H1 (cell line): ENCODE results near the gene MTNR1A. TPM values are rescaled to one million over a fixed set of nuclear protein-coding genes. Genes with fewer than 3 reads are reported as not detected.

Experiments
- ASH2L ChIP-seq: fragments of 200-600, 300-600 bp; sonication (generic); IDR thresholded peaks from one replicate; pipeline ENCODE4 v1.7.1; 2017; ENCODE audit warnings: low read length
- BACH1 ChIP-seq: IDR thresholded peaks from 2 replicates; pipeline ENCODE4 v1.6.1; 2012; ENCODE audit warnings: low read length, improper control_type of control experiment
- CEBPB ChIP-seq: IDR thresholded peaks from 2 replicates; pipeline ENCODE4 v1.6.1; 2012; ENCODE audit warnings: low read depth, low read length
- CHD1 ChIP-seq: IDR thresholded peaks from 2 replicates; pipeline ENCODE4 v1.6.1; 2012; ENCODE audit warnings: low read depth, low read length, improper control_type of control experiment
- EGR1 ChIP-seq: IDR thresholded peaks from 2 replicates; pipeline ENCODE4 v1.6.1; 2011; ENCODE audit warnings: low read depth, low read length, borderline replicate concordance
- EZH2 ChIP-seq: fragments of 200-600 bp; sonication (generic); IDR thresholded peaks from 2 replicates; pipeline ENCODE4 v1.7.1; 2012; ENCODE audit warnings: low read depth, mild to moderate bottlenecking, moderate library complexity, low read length, inconsistent platforms; ENCODE audit not compliant: severe bottlenecking
- GABPA ChIP-seq: IDR thresholded peaks from 2 replicates; pipeline ENCODE4 v1.6.1; 2011; ENCODE audit warnings: mild to moderate bottlenecking, low read length, moderate library complexity, borderline replicate concordance; ENCODE audit not compliant: insufficient read depth
- KDM1A ChIP-seq: fragments of 200-600, 300-600 bp; sonication (generic); IDR thresholded peaks from 2 replicates; pipeline ENCODE4 v1.7.1; 2016; ENCODE audit warnings: mild to moderate bottlenecking, low read length, borderline replicate concordance
- NANOG ChIP-seq: IDR thresholded peaks from 2 replicates; pipeline ENCODE4 v1.6.1; 2011; ENCODE audit warnings: low read length, low read depth, mild to moderate bottlenecking, inconsistent platforms; ENCODE audit not compliant: insufficient read depth, poor library complexity, severe bottlenecking
- NRF1 ChIP-seq: IDR thresholded peaks from 2 replicates; pipeline ENCODE4 v1.6.1; 2011; ENCODE audit warnings: mild to moderate bottlenecking, low read depth, low read length, improper control_type of control experiment
- POU5F1 ChIP-seq: IDR thresholded peaks from 2 replicates; pipeline ENCODE4 v1.6.1; 2011; ENCODE audit warnings: low read depth, mild to moderate bottlenecking, low read length, moderate library complexity
- RAD21 ChIP-seq, 2 experiments: IDR thresholded peaks in 1 of 2; conservative IDR thresholded peaks in 1 of 2; 2 replicates each; pipeline ENCODE4 v1.6.1; 2011; ENCODE audit warnings: low read depth in 2 of 2, low read length in 2 of 2, improper control_type of control experiment in 1 of 2, inconsistent platforms in 1 of 2, mild to moderate bottlenecking in 1 of 2, moderate library complexity in 1 of 2
- RBBP5 ChIP-seq: IDR thresholded peaks from 2 replicates; pipeline ENCODE4 v1.7.1; 2012; ENCODE audit warnings: low read depth, mild to moderate bottlenecking, inconsistent platforms, low read length, moderate library complexity, borderline replicate concordance
- SP1 ChIP-seq: IDR thresholded peaks from 2 replicates; pipeline ENCODE4 v1.6.1; 2011; ENCODE audit warnings: low read depth, low read length
- SP4 ChIP-seq: IDR thresholded peaks from 2 replicates; pipeline ENCODE4 v1.6.1; 2012; ENCODE audit warnings: low read length, inconsistent platforms
- SUZ12 ChIP-seq: fragments of 200-600 bp; sonication (generic); IDR thresholded peaks from 2 replicates; pipeline ENCODE4 v1.6.1; 2012; ENCODE audit warnings: mild to moderate bottlenecking, inconsistent platforms, low read length, moderate library complexity, mixed read lengths
- TAF7 ChIP-seq: optimal IDR thresholded peaks from 2 replicates; pipeline ENCODE3; 2011; ENCODE audit warnings: low read depth, mild to moderate bottlenecking, inconsistent platforms, low read length, moderate library complexity, borderline replicate concordance
- TEAD4 ChIP-seq: IDR thresholded peaks from 2 replicates; pipeline ENCODE4 v1.6.1; 2012; ENCODE audit warnings: low read depth, low read length, inconsistent platforms, mixed read lengths
- polyA plus RNA-seq, 7 experiments: library from polyadenylated mRNA; depleted of rRNA in 3 of 7; stranded (reverse) in 5 of 7; unstranded in 2 of 7; fragments of >200 nt in 5 of 7; fragments of 200-250 nt in 2 of 7; gene quantifications; 1 replicate in 5 of 7; 2 replicates in 1 of 7; 4 replicates in 1 of 7; pipeline versions ENCODE4 v1.2.1 to v1.2.3, GENCODE V29; 2011 to 2013; ENCODE audit warnings: missing spikeins in 2 of 7, mixed read lengths in 2 of 7
- total RNA-seq: library from RNA; stranded (reverse); fragmentation: NEBNext Ultra II Directional; extraction: Animal tissue kit (Norgen Biotek cat#: 25700); gene quantifications from 2 replicates; pipeline ENCODE4 v1.2.1, GENCODE V29; 2021
- TF ChIP-seq, protein P1 (sequence below), 3 experiments: IDR thresholded peaks; 1 replicate in 2 of 3; 2 replicates in 1 of 3; pipeline versions ENCODE4 v1.5.1 to v1.6.1; 2011; ENCODE audit warnings: low read length in 3 of 3, mild to moderate bottlenecking in 3 of 3, inconsistent platforms in 2 of 3, low read depth in 1 of 3, moderate library complexity in 1 of 3; ENCODE audit not compliant: insufficient read depth in 1 of 3; ENCODE audit errors: control extremely low read depth in 1 of 3
- TF ChIP-seq, protein P2 (sequence below): IDR thresholded peaks from 2 replicates; pipeline ENCODE4 v1.6.1; 2012; ENCODE audit warnings: inconsistent platforms

The MTNR1A gene
- total and polyA plus RNA-seq, 2 of the 8 experiments (the other 6 are each of a cell fraction or from before 2014, with no cell fraction given): 0.45 to 1.0 TPM

DNA sequence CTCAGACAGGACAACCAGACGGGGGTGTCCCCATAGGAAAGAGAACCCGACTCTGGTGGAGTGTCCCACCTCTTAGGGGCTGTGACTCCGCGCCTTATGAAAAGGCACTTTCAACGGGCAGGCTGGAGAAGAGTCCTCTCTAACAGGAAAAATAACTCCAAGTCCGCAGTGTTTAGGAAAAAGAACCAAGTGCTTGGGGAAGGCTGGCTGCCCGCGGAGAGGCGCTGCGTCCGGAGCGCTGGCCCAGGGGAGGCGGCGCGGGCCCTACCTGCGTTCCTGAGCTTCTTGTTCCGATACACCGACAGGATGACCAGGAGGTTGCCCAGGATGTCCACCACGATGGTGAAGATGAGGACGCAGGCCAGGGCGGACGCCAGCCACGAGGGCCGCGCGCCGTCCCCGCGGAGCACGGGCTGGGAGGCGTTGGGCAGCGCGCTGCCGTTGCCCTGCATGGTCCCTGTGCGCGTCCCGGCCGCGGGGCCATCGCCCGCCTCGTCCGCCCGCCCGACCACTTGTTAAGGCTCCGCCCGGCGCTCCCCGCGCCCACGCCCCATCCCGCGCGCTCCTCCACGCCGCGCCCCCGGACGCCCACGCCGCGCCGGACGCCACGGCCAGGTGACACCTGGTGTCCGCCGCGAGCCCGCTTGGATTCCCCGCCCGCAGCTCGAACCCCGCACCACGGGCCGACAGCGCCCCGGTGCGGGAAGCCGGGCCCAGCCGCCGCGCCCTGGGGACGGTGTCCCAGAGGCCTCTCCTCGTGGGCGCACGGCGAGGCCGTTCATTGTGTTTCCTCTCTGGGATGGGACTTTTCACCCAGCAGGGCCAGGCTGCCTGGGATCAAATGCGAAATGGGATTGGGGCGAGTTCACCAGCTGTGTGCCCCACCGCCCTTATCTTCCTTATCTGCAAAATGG, at the start of gene MTNR1A (continued):
- TF ChIP-seq, protein P1, sequence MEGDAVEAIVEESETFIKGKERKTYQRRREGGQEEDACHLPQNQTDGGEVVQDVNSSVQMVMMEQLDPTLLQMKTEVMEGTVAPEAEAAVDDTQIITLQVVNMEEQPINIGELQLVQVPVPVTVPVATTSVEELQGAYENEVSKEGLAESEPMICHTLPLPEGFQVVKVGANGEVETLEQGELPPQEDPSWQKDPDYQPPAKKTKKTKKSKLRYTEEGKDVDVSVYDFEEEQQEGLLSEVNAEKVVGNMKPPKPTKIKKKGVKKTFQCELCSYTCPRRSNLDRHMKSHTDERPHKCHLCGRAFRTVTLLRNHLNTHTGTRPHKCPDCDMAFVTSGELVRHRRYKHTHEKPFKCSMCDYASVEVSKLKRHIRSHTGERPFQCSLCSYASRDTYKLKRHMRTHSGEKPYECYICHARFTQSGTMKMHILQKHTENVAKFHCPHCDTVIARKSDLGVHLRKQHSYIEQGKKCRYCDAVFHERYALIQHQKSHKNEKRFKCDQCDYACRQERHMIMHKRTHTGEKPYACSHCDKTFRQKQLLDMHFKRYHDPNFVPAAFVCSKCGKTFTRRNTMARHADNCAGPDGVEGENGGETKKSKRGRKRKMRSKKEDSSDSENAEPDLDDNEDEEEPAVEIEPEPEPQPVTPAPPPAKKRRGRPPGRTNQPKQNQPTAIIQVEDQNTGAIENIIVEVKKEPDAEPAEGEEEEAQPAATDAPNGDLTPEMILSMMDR (IDR thresholded peaks at IDR 0.05; ENCODE audit: control extremely low read depth in 1 of 3, insufficient read depth in 1 of 3, low read depth in 1 of 3, low read length in 3 of 3): peak; percentile 60 to 81 (median 65)
- TF ChIP-seq EZH2: peak; percentile 44
- TF ChIP-seq TAF7: peak; percentile 50
- peak; percentile 48; the same call in 1 of the 2 replicates for TF ChIP-seq SUZ12
- peak; percentile 73 to 89 for TF ChIP-seq RAD21 (IDR thresholded peaks at IDR 0.05 in 1 of 2, conservative IDR thresholded peaks at IDR 0.05 in 1 of 2; ENCODE audit: low read depth in 2 of 2, low read length in 2 of 2)
- no peak for TF ChIP-seq POU5F1
- TF ChIP-seq ASH2L: peak; percentile 59
- TF ChIP-seq SP4: no peak
- TF ChIP-seq TEAD4: no peak
- TF ChIP-seq NRF1: no peak
- peak; percentile 28; the same call in 1 of the 2 replicates for TF ChIP-seq EGR1
- no peak for TF ChIP-seq NANOG
- TF ChIP-seq KDM1A: peak; percentile 65; the same call in 1 of the 2 replicates
- no peak for TF ChIP-seq CHD1
- TF ChIP-seq, protein P2, sequence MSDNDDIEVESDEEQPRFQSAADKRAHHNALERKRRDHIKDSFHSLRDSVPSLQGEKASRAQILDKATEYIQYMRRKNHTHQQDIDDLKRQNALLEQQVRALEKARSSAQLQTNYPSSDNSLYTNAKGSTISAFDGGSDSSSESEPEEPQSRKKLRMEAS: peak; percentile 72
- TF ChIP-seq GABPA: no peak
- no peak; the same call in 1 of the 2 replicates for TF ChIP-seq RBBP5
- TF ChIP-seq BACH1: peak; percentile 36; the same call in 1 of the 2 replicates
- no peak for TF ChIP-seq SP1
- no peak; the same call in 1 of the 2 replicates for TF ChIP-seq CEBPB
